Sciatic nerve (tissue), 2 donors: Measurements from ENCODE around the gene TTC16. TPM values are rescaled to one million over a fixed set of nuclear protein-coding genes. Genes with fewer than 3 reads are reported as not detected.
A peak's percentile ranks its signal among the peaks of the same experiment; 100 is the strongest.

ENCODE experiments used
- ATAC-seq: fragments of 200-7000 bp; cut with Tn5 transposase; one replicate; pipeline ENCODE4 v1.9.1; 2020; ENCODE audit warnings: mild to moderate bottlenecking, moderate library complexity
- DNase-seq: peaks from one replicate; pipeline ENCODE4 v3.0.0-alpha.2; 2020; ENCODE audit warnings: low spot score
- intact Hi-C: fragments of 100-400 bp; cut with DNase I; formaldehyde crosslinking; loops from one replicate; pipeline ENCODE4 v1.14.2; 2022
- total RNA-seq: library from RNA; stranded (reverse); fragmentation: NEBNext Ultra II Directional; extraction: Animal tissue kit (Norgen Biotek cat#: 25700); gene quantifications from one replicate; pipeline ENCODE4 v1.2.1, GENCODE V29; 2021
- donor health status: DM: no; HTN: no; CAD: no.
- donor health status: DM: no; HTN: no; CAD: no.

The TTC16 gene
- total RNA-seq, 1 donor from 2014 or later, result 0.13 TPM

DNA sequence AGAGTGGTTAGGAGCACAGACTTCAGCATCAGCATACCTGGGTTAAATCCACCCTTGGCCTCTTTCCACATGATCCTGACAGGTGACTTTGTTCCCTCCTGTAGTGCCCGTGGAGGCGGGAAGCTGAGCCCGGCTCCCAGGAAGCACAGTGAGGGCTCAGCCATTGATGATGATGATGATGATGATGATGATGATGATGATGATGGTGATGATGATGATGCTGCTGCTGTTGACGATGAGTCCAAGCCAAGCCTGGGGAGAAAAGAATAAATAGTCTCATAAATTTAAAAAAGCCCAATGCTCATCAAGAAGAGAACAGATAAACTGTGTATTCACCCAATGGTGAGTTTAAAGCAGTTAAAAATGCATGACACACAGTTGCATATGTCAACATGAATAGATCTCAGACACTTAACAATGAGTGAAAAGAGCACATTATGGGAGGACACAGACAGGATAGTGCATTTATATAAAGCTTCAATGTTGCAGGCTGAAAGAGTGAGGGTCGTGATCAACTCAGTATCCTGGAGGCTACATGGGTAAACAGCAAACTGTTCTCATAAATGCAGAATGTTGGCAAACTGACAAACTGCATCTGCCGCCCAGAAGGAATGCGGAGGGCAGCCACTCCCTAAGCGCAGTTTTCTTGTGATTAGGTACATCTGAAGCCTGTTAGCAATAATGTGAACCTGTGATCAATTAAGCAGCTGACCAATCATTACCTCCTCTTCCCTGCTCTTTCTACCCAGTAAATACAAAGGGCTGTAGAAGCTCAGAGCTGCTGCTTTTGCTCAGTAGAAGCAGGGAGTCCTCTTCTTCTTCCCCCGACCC lies 20.8 kb upstream of the TTC16 start:
- intact Hi-C loops, result no loop called here
- DNase-seq, result no peak
- no peak for ATAC-seq

DNA sequence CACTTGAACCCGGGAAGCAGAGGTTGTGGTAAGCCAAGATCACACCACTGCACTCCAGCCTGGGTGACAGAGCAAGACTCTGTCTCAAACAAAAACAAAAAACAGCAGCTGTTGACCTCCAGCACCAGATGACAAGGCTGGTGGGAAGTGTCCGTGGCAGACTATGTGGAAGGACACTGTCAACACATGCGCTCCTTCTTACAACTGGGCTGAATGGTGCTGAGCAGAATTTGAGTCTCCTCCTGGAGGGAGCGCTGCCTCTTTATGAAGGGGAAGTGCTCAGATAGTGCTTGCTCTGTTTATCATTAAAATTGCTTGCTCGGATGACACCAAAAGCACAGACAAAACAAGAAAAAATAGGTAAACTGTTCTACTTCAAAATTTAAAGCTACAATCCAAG lies 18.3 kb upstream of the TTC16 start:
- no peak for ATAC-seq
- intact Hi-C loops, result loop anchor here (2.0 kb wide), 1 partner anchor 35 kb away; no protein-coding TSS in a partner anchor
- no peak for DNase-seq

DNA sequence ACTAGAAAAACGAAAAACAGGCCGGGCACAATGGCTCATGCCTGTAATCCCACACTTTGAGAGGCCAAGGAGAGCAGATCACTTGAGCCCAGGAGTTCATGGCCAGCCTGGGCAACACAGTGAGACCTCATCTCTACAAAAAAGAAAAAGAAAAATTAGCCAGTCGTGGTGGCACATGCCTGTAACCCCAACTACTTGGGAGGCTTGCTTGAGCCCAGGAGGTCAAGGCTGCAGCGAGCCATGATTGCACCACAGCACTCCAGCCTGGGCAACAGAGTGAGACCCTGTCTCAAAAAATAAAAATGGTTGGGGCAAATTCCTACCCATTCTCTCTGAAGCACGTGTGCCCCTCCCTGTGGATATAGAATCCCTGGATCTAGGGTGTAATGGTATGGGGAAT lies 17.5 kb upstream of the TTC16 start:
- DNase-seq, result no peak
- ATAC-seq, result no peak
- intact Hi-C loops, result no loop called here

DNA sequence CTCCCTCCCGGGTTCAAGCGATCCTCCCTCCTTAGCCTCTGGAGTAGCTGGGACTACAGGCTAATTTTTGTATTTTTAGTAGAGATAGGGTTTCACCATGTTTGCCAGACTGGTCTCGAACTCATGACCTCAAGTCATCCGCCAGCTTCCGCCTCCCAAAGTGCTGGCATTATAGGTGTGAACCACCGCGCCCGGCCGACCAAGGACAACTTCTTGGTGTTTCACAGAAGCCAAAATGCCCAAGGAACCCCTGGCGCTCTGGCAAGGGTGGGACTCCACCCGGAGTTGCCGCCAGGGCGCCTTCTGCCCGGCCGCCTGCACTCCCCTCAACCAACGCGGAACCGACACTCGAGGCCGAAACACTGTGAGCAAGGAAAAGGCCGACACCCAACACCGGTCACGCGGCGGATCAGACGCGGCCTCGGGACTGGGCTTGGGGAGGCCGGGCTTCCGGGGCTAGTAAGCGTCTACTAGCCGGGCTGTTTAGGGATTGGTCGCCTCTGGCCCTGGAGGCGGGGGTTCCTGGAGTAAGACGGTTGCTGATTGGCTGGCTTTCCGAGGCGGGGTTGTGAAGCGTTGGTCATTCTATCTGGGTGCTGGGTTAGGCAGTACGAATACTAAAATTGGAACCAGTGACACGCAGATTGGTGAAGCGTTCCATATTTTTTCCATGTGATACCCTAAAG lies 16.8 kb upstream of the TTC16 start:
- DNase-seq (peak; percentile 98), ATAC-seq (peak; percentile 98)
- intact Hi-C loops, result no loop called here

DNA sequence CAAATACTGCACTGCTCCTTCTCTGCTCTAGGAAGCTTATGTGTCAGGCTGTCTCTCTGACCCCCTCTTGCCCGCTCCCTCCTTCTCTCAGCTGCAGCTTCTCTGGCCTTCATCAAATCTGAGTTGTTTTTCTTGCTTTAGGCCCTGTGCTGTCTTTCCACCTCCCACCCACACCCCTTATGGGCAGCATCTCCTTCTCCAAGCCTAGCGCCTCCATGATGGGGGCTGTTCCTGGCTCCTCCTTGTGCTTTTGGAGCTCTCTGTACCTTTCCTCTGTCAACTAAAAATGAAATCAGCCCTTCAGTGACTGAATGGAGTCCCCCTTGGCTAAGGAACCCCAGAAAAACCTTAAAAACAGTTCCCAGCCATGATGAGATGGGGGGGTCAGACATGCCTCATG lies 15.7 kb upstream of the TTC16 start:
- DNase-seq (no peak), ATAC-seq (no peak)
- intact Hi-C loops, result no loop called here

DNA sequence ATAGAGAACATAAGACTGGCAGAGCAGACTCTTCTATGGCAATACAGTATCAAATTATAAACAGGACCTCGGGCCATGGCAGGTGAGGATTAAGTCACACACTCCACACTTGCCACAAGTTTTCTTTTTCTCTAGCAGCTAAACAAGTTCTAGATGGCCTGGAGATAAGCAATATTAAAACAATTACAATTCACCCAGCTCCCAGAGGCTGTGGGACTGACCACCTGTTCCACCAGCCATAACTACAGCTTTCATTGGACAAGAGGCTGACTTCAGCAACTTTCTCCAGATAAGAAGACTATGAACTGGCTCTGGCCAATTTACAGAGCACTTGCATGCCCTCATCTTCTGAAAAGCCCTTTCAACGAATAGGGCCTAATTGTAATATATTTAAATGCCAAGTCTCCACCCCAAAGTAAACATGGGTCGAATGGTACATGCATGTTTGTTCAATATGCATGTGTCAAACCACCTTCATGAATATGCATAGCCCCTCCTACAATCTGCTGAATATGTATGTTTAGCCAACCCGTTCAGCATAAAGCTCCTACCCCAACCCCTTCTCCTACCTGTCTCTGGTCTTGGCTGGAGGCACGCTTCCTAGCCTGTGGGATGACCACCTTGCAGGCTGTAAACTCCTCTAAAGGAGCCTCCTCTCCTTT lies 15.2 kb upstream of the TTC16 start:
- ATAC-seq (no peak), DNase-seq (no peak)
- intact Hi-C loops, result no loop called here

DNA sequence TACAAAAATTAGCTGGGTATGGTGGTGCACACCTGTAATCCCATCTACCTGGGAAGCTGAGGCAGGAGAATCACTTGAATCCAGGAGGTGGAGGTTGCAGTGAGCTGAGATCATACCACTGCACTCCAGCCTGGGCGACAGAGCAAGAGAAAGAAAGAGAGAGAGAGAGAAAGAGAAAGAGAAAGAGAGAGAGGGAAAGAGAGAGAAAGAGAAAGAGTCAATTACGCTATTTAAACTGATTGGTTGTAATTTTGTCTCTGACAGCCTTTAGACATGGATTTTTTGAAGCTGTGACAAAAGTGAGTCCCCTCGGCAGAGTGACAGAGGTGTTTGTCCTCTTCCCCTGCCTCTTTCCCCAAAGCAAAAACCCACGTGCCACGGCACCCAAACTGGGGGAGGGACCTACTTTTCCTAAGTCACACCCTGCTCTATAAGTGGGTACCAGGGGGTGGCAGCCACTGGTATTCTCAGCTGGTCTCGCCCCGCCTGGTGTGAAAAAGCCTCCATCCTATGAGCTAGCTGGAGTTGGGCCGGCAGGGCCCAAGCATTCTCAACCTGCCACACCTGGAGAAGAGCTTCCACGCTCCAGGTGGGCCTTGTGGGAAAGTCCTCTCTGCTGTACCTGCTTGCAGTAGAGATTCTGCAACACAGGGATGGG lies 12.5 kb upstream of the TTC16 start:
- DNase-seq (no peak), ATAC-seq (no peak)
- intact Hi-C loops, result no loop called here

DNA sequence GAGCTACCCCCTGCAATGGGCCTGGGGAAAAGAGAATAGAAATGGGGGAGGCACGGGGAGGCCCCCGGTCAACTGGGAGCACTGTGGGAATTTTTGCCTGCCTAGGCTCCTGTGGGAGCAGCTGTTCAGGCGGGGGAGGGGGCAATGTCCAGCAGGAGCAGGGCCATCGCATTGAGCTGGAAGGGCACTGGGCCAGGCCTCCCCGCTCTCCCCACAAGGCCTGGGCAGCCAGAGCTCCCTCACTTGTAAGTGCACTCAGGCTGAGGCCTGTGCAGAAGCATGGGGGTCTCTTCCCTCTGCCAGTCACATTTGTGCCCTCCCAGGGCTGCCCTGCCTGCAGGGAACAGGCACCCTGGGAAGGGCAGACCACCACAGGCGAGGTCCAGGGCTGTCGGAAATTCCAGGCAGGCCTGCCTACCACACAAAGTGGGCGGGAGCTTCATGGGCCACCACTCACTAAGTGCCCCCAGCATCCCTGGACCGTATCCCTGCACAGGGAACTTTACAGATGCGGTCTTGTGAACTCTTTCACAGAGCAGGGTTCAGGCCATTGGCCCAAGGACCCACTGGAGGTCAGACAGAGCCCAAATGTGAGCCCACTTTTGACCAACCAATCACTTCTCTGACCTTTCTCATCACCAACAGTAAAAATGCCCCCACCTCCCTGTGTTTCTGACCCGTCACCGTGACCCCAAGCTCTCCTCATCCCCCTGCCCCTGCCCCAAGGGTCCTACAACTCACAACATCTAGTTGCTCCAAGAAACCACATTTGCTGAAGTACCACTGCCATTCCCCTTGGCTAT lies 10.1 kb upstream of the TTC16 start:
- ATAC-seq (no peak), DNase-seq (no peak)
- intact Hi-C loops, result no loop called here

DNA sequence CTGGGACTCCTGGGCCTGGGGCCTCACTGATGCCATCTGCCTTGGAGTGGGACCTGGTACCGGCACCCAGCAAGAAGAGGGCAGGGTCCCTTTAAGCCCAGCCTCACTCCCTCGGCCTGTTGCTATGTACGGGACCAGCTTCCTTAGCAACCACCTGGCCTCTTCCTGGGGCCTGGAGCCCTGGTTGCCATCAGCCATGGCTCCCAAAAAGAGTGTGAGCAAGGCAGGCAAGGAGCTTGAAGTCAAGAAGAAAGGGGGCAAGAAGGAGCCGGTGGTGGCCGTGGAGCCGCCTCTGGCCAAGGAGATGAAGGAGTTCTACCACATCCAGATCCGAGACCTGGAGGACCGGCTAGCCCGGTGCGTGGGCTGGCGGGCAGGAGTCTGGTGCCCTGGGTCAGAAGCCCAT lies 9.0 kb upstream of the TTC16 start, which contains the start of gene CFAP157:
TSS of gene CFAP157 (plus strand) at position 153 of the 406 bp plus-strand sequence. CDS start at position 197, 44 bp downstream.
- intact Hi-C loops, result no loop called here
- DNase-seq (no peak), ATAC-seq (no peak)

DNA sequence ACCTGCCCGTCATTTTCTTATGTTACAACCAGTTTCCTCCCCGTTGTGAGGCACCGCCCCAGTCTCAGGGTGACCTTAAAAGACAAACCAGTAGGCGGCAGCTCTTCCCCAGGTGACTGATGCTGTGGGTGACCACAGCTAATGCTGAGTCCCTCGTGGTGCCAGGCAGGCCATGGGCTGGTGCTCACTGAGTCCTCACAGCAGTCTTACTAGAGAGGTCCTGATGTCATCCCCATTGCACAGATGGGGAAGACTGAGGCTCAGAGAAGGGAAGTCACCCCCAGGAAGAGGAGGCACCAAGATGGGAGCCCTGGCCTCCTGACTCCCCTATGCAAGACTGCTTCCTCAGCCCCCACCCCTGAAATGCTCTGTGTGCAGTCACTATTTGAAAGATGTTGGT lies 8.1 kb upstream of the TTC16 start:
- DNase-seq, result no peak

DNA sequence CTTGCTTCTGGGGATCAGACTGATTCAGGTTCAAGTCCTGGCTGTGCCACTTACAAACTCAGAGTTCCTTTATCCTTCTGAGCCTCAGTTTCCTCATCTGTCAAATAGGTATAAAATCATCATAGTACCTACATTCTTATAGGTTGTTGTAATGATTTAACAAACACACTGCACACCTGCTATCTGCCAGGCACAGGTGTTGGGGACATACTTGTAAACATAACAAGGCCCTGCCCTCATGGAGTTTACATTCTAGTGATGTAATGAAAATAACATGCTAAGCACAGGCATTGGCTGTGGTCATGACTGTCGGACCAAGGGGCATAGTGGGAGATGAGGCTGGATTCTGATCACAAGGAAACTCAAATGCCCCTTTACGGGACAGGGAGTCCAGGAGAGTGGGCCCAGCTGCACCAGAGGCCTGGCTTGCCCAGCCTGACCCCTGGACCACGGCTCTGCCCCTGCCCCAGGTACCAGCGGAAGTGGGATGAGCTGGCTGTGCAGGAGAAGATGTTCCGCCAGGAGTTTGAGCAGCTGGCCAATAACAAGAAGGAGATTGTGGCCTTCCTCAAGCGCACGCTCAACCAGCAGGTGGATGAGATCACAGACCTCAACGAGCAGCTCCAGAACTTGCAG lies 6.8 kb upstream of the TTC16 start:
- intact Hi-C loops, result no loop called here
- ATAC-seq, result no peak
- DNase-seq, result no peak

More for the DNA sequence above, 8.1 kb upstream of the TTC16 start:
- intact Hi-C loops, result no loop called here
- no peak for ATAC-seq

DNA sequence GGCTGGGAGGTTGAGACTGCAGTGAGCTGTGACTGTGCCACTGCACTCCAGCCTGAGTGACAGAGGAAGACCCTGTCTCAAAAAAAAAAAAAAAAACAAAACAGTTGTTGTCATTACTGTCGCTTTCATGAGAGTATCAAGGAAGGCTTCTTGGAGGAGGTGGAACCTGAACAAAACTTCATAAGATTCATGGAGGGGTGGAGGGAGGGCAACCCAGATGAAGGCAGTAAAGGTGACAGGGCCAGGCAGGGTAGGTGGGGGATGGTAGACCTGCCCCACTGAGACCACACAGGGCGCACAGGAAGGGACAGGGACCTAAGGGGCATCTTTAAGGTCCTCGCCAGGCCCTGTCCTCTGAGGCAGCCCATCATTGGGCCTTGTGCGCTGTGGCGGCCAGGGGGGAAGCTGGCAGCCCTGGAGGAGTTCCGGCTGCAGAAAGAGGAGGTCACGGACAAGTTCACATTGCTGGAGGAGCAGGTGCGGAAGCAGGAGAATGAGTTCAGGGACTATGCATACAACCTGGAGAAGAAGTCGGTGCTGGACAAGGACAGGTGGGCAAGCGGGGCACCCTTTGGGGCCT lies 5.6 kb upstream of the TTC16 start:
- intact Hi-C loops, result no loop called here
- no peak for DNase-seq
- no peak for ATAC-seq

DNA sequence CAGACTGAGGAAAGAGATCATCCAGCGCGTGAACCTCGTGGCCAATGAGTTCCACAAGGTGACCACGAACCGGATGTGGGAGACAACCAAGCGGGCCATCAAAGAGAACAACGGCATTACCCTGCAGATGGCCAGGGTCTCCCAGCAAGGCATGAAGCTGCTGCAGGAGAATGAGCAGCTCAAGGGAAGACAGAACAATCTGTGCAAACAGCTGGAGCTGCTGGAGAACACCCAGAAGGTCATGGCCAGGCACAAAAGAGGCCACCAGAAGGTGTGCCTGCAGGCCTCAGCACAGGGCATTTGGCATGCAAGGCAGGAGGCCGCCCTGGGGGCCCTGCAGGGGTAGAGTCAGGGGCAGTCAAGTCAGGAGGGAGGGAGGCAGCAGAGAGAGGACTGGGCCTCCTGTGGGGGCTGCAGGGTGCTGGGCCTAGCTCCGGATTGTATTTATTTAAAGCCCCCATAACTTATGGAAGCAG lies 4.6 kb upstream of the TTC16 start:
- no peak for DNase-seq
- intact Hi-C loops, result no loop called here
- no peak for ATAC-seq

DNA sequence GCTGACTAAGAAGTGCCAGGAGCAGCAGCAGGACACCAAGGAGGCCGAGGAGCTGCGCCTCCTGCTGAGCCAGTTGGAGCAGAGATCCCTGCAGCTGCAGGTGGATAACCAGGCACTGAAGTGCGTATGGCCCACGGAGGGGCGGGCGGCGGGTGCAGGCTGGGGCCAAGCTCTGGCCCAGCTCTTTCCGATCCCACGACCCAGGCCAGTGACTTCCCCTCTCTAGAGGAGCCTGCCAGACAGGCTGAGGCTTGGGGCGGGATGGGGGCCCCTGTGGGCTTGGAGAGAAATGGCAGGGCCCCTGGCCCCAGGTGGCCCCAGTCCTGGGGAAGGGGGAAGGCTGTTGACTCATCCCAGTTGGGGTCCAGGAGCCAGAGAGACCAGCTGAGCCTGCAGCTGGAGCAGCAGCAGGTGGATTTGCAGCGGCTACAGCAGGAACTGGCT lies 4.0 kb upstream of the TTC16 start:
- intact Hi-C loops, result no loop called here
- DNase-seq, result no peak
- no peak for ATAC-seq

DNA sequence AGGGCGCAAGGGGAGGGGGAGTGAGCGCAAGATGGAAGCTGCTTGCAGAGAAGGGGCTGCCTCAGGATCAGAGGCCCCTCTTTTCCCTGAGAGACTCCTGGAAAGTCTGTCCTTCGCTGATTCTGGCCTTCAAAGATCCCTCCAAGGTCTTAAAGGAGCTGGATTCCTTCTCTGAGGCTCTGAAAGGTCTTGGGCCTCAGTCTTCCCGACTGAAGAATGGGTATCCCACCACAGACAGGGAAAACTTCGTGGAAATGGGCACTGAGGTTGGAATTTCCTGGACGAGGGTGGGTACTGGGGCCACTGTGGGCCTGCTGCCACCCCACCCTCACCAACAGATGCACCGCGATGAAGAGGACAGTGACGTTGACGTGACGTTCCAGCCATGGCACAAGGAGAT lies 3.5 kb upstream of the TTC16 start:
- no peak for DNase-seq
- intact Hi-C loops, result no loop called here
- ATAC-seq, result no peak

DNA sequence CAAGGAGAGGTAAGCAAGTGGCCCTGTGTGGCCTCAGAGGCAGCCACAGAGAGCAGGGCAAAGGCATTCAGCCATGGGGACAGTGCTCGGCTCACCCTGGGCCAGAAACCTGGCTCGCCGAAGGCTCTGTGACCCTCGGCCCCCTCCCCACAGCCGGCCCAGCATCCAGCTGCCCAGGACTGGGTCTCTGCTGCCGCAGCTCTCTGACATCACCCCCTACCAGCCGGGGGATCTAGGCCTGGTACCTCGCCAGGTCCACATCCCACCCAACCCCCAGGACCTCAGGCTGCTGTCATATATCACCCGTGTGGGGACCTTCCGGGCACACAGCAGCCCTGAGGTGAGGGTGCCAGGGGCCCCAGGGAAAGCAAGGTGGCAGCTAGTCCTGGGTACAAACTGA lies 3.0 kb upstream of the TTC16 start:
- DNase-seq (no peak), ATAC-seq (no peak)
- intact Hi-C loops, result no loop called here

DNA sequence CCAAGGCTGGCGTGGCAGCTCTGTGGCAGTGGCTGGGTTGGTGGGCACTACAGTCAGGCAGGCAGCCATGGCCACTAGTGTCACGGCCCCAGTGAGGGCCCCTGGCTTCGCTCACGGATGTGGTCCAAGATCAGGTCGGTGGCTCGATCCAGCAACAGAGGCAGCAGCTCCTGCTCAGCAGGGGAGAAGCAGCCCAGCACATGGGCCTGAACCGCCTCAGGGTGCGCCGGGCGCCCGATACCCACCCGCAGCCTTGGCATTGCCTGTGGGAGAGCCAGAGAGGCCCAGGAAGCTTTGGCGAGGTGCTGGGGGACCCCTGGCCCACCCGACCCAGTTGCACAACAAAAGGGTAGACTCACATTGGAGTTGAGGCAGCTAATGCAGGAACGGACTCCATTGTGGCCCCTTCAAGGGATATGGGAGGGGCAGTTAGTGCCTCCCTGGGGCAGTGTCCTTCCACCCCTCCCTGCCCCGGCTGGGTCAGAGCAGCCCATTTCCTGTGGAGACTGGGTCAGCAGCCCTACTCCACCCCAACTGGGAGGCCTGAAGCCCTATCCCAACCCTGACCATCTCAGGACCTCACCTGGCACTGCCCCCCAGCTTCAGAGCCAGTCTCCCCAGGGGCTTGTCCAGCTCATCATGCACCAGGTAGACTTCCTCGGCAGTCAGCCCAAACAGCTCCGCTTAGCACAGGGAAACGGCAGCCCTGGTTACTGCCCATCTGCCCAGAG lies 1.7 kb upstream of the TTC16 start:
- ATAC-seq (no peak), DNase-seq (no peak)
- intact Hi-C loops, result no loop called here
